Fibroblast of skin of left biceps (primary cell): ENCODE results near the gene MCFD2.
"Not testable (repeated sequence)": the region's sequence is repeated elsewhere in the genome, so short reads cannot be mapped to it uniquely, and the experiment has no call there.

ENCODE experiments used
- DNase-seq, 2 experiments: peaks; one replicate each; pipeline ENCODE4 v3.0.0-alpha.2; 2013; ENCODE audit warnings: low read depth in 2 of 2

The MCFD2 gene

GRCh38 chr2:46902465-46902864, 13.1 kb downstream of the MCFD2 start:
- DNase-seq = no peak

DNA sequence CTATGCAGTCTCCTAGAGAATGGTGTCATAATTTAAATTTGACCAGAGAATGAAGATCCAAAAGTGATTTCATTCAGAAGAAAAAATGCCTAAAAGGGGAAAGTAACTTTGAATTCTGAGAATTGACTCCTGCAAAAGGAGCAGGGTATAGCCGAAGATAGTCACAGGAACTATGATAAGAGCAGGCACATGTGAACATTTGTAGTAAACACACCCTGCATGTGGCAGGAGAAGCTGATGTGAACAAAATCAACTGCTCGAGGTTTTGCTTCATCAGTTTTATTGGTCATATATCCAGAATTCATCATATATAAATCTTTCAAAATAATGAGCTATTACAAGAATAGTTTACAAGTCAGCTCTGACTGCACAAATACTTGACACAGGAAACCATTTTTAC, 14.0 kb downstream of the MCFD2 start:
- no peak for DNase-seq

DNA sequence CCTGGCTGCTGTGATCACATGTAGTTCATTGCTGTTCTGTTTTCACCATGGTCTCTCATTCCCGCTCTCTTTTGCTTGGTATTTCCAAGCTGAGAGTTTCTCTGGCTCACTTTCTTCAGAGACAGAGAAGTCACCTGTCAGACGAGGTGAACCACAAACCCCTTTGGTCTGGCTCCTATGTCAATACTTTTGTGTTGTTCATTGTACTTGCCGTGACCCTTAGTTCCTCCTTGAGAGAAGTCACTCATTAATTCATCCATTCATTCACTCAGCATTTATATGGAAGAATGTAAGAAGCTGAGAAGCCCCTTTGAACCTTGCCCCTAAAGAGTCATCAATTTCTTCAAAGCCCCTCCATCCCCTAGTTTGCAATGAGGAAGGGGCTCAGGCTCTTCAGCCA, 15.2 kb downstream of the MCFD2 start:
- no peak for DNase-seq

DNA sequence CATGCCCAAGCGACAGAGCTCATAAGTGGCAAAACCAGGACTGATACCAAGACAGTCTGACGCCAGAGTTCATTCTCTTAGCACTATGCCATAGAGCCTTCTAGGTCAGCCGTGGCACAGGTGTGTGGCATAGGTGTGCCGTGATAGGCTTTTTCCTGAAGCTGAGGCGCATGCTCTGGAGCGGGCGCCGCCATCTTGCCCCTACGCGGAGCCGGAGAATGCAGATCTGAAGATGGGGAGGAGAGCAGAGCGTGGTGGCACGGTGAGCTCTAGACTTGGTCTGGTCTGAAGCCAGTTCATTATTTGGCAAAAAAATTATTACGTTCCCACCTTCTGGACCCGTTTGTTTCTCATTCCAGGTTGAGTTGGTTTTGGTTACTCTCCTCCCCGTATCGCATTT, 16.6 kb downstream of the MCFD2 start:
- DNase-seq = no peak

DNA sequence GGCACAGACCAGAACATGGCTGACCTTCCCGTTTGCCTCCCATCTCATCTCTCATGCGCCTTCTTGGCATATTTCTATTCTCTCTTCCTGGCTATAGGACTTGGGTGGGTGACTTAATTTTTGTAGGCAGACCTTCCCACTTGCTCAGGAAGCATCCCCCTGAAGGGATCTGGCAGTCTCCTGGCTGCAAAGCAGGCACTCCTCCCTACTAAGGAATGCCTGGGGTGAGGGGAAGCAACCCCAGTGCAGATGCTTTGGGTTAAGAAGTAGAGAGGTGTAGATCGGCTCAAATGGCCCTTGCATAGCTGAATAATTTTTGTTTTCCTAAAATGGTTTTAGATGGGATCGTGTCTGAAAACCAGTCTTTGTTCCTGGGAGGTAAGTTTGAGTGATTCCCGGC, 17.6 kb downstream of the MCFD2 start:
- DNase-seq = no peak

GRCh38 chr2:46893269-46893939, 22.2 kb downstream of the MCFD2 start:
- no peak for DNase-seq

DNA sequence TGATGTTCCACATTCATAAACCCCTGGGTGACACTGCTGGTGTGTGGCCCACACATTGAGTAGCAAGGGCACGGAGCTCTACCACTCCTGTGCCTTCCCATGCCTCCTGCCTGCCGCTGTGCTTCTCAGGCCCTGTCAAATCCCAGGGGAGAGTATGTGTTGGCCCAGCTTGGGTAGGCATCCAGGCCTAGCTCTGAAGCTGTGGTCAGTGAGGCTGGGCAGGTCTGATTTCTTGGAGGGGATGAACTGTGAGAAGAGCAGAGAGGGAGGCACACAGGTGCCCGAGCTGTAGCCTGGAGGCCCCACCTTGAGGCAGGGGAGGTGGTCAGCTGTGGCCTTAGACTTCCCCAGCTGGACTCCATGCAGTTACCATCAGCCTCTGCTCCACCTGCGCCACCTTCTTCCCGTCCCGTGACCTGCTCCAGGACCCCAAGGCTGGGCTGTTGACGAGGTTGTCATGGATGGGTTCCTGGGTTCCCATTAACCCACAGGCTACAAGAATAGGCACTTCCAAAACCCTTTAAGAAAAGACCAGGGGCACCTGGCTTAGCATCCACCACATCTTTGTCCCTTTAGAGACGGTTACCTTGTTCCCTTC, 23.6 kb downstream of the MCFD2 start:
- DNase-seq = no peak

DNA sequence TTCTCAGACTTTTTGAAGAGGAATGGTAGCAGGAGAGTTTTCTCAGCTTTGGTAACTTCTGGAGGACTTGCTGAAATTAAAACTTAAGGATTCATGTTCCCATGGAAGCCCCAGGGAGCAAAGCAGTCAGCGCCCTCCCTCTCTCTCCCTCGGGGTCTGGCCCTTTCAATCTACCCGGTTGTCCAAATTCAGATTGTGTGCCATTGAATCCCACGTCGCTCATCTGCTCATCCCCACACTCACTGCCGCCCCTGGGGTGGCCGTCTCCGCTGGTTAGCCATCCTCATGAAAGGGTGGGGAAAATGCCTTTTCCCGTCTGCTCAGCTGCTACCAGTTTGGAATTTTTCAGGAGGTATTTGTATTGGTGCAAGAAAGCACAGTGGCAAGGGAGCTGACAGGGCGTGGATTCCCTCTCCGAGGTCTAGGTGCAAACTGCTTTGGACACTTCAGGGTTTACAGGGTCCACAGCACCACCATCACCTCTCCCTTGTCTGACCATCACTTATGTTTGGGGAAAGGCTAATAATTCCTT, 27.1 kb downstream of the MCFD2 start:
- DNase-seq = no peak

DNA sequence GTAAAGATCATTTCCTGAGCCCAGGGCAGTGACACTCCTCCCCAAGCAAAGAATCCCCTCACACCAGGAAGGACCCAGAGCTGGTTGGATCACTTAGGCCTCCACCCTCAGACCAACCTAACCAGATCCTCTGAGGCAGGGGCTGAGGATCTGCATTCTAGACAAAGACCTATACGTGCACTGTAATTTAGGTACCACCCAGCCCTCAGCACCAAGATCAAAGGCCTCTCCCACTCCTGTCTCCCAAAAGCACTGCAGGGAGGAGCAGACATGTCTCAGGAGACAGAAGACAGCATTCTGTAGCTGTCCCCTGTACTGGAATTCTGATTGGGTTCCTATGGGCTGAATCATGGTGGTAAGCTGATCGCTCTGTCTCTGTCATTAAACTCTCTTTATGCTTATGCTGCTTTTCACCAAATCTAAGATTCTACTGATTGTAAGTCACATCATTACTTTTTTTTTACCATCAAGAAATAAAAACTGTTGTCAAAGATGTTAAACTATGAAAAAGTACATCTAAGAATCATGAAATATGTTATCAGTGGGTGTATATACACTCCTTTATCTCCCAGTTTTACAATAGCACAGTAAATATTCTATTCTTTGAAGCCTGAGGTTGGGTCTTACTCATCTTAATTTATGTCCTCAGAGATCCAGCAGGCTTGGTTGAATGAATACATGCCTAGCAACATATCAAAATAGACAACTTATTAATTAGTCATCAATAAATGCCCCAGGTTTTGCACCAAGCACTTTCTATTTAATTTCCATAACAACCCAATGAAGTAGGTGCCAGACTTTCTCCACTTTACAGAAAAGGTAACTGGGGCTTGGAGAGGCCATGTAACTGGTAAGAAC, 28.3 kb downstream of the MCFD2 start:
- no peak for DNase-seq

- no peak for DNase-seq
Observed at GRCh38 chr2:46886268-46887027, 29.2 kb downstream of the MCFD2 start.

DNA sequence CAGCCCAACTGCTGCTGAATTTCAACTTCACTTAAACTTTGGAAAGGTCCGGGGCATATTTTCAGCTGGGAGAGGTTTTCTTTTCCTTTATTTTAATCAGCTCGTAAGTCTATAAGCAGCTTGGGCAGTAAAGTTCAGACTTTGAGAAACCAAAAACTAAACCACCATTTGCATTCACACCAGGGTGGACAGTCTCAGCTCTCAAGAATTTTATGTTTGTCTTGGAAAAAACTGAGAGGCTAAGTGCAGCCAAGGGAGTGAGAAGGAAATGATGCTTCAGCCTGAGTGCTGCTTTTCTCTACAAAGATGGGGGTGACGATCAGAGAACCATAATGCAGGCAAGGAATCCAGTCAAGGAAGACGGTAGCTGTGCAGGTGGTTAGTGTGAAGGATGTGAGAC, 30.2 kb downstream of the MCFD2 start:
- DNase-seq = no peak

GRCh38 chr2:46879511-46879910, 36.1 kb downstream of the MCFD2 start:
- DNase-seq = no peak

GRCh38 chr2:46878886-46879285, 36.7 kb downstream of the MCFD2 start:
- no peak for DNase-seq

DNA sequence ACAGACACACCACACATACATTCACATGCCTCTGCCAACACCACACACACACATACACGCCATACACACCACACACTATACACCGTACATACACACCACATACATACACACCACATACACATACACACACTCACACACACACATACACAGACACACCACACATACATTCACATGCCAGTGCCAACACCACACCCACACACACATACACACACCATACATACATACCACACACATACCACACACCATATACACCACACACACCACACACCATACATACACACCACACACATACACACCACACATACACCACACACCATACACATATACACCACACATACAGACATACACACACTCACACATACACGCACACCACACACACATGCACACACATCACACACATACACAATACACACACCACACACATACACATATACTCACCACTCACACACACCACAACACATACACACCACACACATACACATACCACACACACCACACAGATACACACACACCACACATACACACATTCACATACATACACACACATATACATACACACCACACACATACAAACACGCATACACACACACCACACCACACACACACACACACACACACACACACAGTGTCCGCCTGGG, 37.2 kb downstream of the MCFD2 start:
- no peak for DNase-seq

DNA sequence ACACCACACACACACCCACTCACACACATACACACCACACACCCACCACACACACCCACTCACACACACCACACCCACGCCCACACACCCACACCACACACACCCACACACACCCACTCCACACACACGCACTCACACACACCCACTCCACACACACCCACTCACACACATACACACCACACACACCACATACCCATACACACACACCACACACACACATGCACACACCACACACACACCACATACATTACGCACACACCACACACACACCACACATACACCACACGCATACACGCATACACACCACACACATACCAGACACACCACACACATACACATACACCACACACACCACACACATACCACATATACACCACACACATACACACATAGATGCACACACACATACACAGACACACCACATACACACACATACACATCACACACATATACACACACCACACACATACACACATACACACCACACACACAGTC, 37.9 kb downstream of the MCFD2 start:
- no peak for DNase-seq

- DNase-seq = peak; percentile 66 to 69
Observed at GRCh38 chr2:46876741-46877384, 38.7 kb downstream of the MCFD2 start.

DNA sequence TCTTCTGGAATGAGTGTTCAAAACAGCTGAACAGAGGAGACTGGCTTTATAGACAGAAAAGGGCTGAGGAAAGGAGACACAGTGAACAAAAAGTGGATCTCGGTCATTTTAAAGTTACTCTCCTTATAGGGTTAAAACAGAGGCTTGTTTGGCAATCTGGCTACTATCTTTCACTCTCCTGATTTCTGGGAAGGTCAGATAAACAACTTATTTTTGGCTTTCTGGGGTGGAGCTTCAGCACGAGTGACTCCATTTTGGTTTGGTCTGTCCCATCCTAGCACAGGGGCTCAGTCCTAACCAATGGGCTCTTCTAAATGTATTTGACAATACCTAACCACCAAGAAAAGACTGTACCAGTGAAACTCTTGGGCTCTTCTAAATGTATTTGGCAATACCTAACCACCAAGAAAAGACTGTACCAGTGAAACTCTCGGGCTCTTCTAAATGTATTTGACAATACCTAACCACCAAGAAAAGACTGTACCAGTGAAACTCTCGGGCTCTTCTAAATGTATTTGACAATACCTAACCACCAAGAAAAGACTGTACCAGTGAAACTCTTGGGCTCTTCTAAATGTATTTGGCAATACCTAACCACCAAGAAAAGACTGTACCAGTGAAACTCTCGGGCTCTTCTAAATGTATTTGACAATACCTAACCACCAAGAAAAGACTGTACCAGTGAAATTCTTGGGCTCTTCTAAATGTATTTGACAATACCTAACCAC, 39.5 kb downstream of the MCFD2 start:
- DNase-seq = not testable (repeated sequence)

- no peak for DNase-seq
Observed at GRCh38 chr2:46875226-46875899, 40.2 kb downstream of the MCFD2 start.

DNA sequence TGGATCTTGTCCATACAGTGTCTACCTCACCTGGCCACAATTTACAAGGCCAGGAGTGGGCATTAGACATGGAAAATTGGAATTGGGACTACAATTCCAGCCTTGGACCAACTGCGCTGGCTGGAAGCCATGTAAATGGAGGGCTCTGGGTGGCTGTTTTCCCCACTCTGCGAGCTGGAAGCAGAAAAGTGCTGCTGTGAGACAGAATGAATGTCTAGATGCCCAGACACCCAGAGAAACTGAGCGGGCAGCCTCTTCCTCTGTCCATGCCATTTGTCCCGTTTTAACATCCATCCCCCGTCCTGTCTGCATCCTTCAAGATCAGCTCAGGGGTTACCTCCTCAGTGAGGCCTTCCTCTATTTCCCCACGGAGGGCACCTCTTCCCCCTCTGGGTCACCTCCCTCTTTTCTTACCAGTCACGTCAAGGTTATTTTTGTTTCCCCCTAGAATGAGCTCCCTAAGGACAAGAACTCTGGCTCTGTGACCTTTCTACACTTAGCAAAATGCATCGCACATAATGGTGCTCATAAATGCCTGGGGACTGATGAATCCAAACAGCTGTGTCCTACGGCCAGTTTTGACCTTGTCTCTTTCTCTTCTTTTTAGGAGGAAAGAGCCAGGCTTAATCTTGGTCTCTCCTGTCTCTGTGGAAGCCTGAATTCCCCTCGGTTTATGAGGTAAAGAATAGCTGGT, 41.2 kb downstream of the MCFD2 start:
- no peak for DNase-seq
